ENCODE data around the gene CDH13. TPM values are rescaled to one million over a fixed set of nuclear protein-coding genes. Genes with fewer than 3 reads are reported as not detected.

Gene CDH13
- total RNA-seq, 1 donor from 2014 or later, result 46.4 TPM

DNA sequence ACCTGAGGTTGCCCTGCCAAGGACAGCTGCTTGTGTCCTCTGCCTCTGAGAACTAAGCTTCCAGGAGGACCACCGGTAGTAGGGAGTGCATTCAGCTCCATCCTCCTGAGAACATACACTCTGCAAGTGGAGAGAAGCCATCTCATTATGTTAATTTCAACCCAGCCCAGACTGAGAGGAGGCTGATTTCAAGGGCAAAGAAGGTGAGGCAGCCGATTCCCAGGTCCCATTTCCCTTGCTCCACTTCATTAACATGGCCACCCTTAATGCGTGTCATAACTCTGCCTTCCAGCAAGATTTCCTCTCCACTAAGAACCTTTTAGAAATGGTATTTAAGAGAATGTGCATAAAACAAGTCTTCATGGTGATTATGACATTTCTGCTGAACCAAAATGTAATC is 72.5 kb downstream of the CDH13 start:
- H3K4me3 Mint-ChIP-seq, result no peak overlapping the region

DNA sequence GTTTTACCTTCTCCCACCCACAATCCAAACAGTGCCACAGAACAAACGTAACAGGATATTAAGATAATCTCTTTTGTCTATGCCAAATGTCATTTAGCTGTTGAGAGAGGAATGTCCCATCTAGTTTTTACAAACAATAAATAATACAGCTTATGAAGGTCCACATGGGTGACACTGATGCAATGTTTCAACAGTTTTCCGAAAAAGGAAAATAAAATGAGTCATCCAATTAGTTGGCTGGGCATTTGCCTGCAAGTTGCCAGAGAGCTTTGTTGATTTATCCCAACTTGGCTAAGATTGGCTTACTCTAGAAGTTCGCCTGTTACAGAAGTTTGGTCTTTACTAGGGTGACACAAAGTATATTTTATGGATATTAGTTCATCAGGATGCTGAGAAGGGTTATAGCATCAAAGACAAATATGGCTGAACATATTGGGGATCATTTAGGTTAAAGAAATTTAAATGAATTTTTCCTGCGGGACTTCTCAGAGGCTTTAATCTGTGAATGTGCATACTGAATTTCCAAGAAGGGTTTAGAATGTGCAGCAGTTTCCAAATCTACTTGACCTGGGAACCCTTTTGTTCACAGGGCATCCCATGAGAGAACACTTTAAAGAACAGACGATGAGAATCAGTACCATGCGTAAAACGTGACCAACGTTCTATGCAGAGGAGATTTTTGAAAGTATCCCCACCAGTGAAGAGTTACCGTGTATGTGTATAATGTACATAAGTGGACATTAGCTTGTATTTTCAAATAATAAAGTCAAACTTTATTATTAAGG is 73.1 kb downstream of the CDH13 start:
- H3K36me3 Mint-ChIP-seq, result no peaks in the 10 kb centered on the region
- H3K9me3 Mint-ChIP-seq, result peaks cover under 1% of the 10 kb centered on the region
- no peak for DNase-seq (ENCODE audit: extremely low spot score, unreplicated experiment)
- no peak overlapping the region for H3K4me3 Mint-ChIP-seq
- no peaks in the 10 kb centered on the region for H3K4me1 Mint-ChIP-seq (ENCODE audit: unreplicated experiment)
- H3K27me3 Mint-ChIP-seq, result peaks cover 18% of the 10 kb centered on the region
- no peak overlapping the region for H3K27ac Mint-ChIP-seq
- TF ChIP-seq, protein P1, sequence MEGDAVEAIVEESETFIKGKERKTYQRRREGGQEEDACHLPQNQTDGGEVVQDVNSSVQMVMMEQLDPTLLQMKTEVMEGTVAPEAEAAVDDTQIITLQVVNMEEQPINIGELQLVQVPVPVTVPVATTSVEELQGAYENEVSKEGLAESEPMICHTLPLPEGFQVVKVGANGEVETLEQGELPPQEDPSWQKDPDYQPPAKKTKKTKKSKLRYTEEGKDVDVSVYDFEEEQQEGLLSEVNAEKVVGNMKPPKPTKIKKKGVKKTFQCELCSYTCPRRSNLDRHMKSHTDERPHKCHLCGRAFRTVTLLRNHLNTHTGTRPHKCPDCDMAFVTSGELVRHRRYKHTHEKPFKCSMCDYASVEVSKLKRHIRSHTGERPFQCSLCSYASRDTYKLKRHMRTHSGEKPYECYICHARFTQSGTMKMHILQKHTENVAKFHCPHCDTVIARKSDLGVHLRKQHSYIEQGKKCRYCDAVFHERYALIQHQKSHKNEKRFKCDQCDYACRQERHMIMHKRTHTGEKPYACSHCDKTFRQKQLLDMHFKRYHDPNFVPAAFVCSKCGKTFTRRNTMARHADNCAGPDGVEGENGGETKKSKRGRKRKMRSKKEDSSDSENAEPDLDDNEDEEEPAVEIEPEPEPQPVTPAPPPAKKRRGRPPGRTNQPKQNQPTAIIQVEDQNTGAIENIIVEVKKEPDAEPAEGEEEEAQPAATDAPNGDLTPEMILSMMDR (conservative IDR thresholded peaks at IDR 0.05), result no peak

More for the DNA sequence above, 72.5 kb downstream of the CDH13 start:
- H3K4me1 Mint-ChIP-seq (ENCODE audit: unreplicated experiment), result no peaks in the 10 kb centered on the region
- no peak overlapping the region for H3K27ac Mint-ChIP-seq
- H3K27me3 Mint-ChIP-seq, result peaks cover 22% of the 10 kb centered on the region
- TF ChIP-seq, protein P1 (conservative IDR thresholded peaks at IDR 0.05), result no peak
- no peak for DNase-seq (ENCODE audit: extremely low spot score, unreplicated experiment)
- H3K36me3 Mint-ChIP-seq, result no peaks in the 10 kb centered on the region
- H3K9me3 Mint-ChIP-seq, result peaks cover 5% of the 10 kb centered on the region

DNA sequence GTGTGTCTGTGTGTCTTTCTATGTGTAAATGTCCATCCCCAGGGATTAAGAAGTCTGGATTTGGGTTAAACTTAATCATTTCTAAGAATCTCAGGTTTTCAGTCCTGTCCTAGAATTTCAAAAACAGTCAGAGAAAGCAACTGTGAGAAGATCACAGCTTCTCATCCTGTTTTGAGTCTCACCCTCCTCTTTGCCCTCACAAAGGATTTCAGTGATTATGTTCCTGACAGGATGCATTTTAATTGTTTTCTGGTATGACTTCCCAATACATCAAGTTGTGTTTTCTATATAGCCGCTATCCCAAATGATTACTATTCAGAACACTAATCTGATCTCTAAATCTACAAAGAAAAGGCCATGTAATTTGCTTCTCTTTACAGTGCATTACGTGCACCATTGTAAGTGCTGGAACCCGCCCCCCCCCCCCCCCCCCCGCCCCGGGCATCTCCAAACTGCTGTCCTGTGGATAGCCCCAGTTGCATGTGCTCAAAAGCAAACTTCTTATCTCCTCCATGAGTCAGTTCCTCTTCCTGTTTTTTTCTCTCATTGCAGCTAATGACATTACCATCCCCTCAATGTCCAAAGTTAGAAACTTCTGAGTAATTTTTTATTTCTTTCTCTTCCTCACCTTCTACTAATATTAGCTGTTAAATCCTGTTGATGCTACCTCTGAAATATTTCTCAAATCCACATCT is 73.9 kb downstream of the CDH13 start:
- Mint-ChIP-seq H3K36me3 (no peaks in the 10 kb centered on the region), H3K9me3 (no peaks in the 10 kb centered on the region), H3K4me1 (ENCODE audit: unreplicated experiment) (no peaks in the 10 kb centered on the region), H3K4me3 (no peak overlapping the region), H3K27me3 (peaks cover 18% of the 10 kb centered on the region), H3K27ac (no peak overlapping the region)
- TF ChIP-seq, protein P1 (conservative IDR thresholded peaks at IDR 0.05), result no peak
- DNase-seq (ENCODE audit: extremely low spot score, unreplicated experiment), result no peak

DNA sequence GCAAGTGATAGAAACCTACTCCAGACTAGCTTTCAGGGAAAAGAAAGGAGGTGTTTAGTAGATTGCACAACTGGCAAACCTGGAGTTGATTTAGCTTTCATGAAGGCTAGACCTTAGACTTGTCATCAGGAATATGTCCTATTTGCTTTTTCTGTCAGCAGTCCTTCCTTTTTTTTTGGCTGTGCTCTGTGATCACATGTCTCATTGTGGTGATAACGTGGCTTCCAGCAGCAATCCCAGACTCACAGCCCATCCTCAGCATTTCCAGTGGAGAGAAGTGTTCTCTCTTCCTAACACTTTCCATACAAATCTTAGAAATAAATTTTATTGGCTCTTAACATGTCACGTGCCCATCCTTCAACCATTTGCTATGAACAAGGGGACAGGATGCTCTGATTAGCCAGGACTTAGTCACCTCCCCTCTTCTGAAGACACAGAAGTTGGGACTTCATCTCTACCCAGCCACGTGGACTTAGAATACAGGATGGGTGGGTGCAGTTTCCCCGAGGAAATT is 74.7 kb downstream of the CDH13 start:
- H3K9me3 Mint-ChIP-seq, result no peaks in the 10 kb centered on the region
- H3K36me3 Mint-ChIP-seq, result no peaks in the 10 kb centered on the region
- no peaks in the 10 kb centered on the region for H3K4me1 Mint-ChIP-seq (ENCODE audit: unreplicated experiment)
- no peak overlapping the region for H3K27ac Mint-ChIP-seq
- DNase-seq (ENCODE audit: extremely low spot score, unreplicated experiment), result no peak
- peaks cover 18% of the 10 kb centered on the region for H3K27me3 Mint-ChIP-seq
- no peak overlapping the region for H3K4me3 Mint-ChIP-seq
- TF ChIP-seq, protein P1 (conservative IDR thresholded peaks at IDR 0.05), result no peak

DNA sequence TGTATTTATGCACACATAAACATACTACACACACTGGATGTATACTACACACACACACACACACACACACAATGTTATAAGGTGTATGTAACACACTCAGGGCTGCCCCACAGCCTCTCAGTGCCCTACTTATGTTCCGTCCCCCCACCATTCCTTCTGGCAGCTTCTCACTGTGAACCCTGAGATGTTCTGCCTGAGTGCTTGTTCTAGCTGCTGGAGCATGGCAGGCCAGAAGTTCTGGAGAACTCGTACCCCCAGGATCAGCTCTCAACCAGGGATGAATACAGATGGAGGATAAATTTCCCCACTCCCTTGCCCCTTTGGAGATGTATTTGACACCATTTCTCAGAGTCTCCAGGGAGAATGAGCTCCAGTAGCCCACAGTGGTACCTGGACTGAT is 76.4 kb downstream of the CDH13 start:
- H3K36me3 Mint-ChIP-seq, result no peaks in the 10 kb centered on the region
- no peak for DNase-seq (ENCODE audit: extremely low spot score, unreplicated experiment)
- H3K27me3 Mint-ChIP-seq, result peaks cover 23% of the 10 kb centered on the region
- no peak overlapping the region for H3K27ac Mint-ChIP-seq
- H3K4me3 Mint-ChIP-seq, result no peak overlapping the region
- TF ChIP-seq, protein P1 (conservative IDR thresholded peaks at IDR 0.05), result no peak
- no peaks in the 10 kb centered on the region for H3K9me3 Mint-ChIP-seq
- H3K4me1 Mint-ChIP-seq (ENCODE audit: unreplicated experiment), result no peaks in the 10 kb centered on the region
